Keratinocyte (primary cell): ENCODE results near the gene FTSJ1. TPM values are rescaled to one million over a fixed set of nuclear protein-coding genes. Genes with fewer than 3 reads are reported as not detected.

Experiments used
- DNase-seq: peaks from one replicate; pipeline ENCODE4 v3.0.0-alpha.2; 2011; ENCODE audit warnings: low read depth, missing footprints, low spot score
- FAIRE-seq: peaks from 2 replicates; lab custom pipeline; 2011; peaks lifted over from hg19 to GRCh38; lab: Jason Lieb, UNC
- H2AFZ ChIP-seq: 2 replicates; pipeline ENCODE4 v1.6.0; 2012; ENCODE audit warnings: low read length, control low read depth, inconsistent platforms; ENCODE audit not compliant: control insufficient read depth
- H3K27ac ChIP-seq: 2 replicates; pipeline ENCODE4 v1.5.1; 2011; ENCODE audit warnings: low read length; ENCODE audit not compliant: control insufficient read depth, insufficient read depth
- H3K27me3 ChIP-seq: 3 replicates; pipeline ENCODE4 v1.6.0; 2011; ENCODE audit warnings: low read length; ENCODE audit not compliant: control insufficient read depth, insufficient read depth; ENCODE audit errors: extremely low read depth
- H3K36me3 ChIP-seq, 2 experiments: 2 replicates in 1 of 2; 3 replicates in 1 of 2; pipeline ENCODE4 v1.5.1; 2011; ENCODE audit warnings: low read length in 2 of 2, mild to moderate bottlenecking in 1 of 2; ENCODE audit not compliant: control insufficient read depth in 2 of 2, insufficient read depth in 2 of 2; ENCODE audit errors: extremely low read depth in 1 of 2
- H3K4me1 ChIP-seq: 3 replicates; pipeline ENCODE4 v1.5.1; 2011; ENCODE audit warnings: low read length; ENCODE audit not compliant: control insufficient read depth, insufficient read depth; ENCODE audit errors: extremely low read depth
- H3K4me2 ChIP-seq: 3 replicates; pipeline ENCODE4 v1.6.0; 2011; ENCODE audit warnings: low read depth, low read length; ENCODE audit not compliant: control insufficient read depth, insufficient read depth; ENCODE audit errors: extremely low read depth
- H3K4me3 ChIP-seq, 3 experiments: fragments of 200-600 bp in 1 of 3; sonication (generic) in 1 of 3; 2 replicates in 2 of 3; 3 replicates in 1 of 3; pipeline ENCODE4 v1.5.1; 2011 to 2016; ENCODE audit warnings: low read length in 3 of 3, mild to moderate bottlenecking in 3 of 3, control low read depth in 2 of 3, inconsistent platforms in 1 of 3, low read depth in 1 of 3, mixed read lengths in 1 of 3, mixed run types in 1 of 3, moderate library complexity in 1 of 3; ENCODE audit not compliant: control insufficient read depth in 2 of 3, insufficient read depth in 2 of 3; ENCODE audit errors: extremely low read depth in 1 of 3
- H3K79me2 ChIP-seq: 2 replicates; pipeline ENCODE4 v1.6.0; 2012; ENCODE audit warnings: low read length; ENCODE audit not compliant: control insufficient read depth, insufficient read depth
- H3K9ac ChIP-seq: 3 replicates; pipeline ENCODE4 v1.6.0; 2011; ENCODE audit warnings: low read length; ENCODE audit not compliant: control insufficient read depth, insufficient read depth; ENCODE audit errors: extremely low read depth
- H3K9me1 ChIP-seq: 3 replicates; pipeline ENCODE4 v1.6.0; 2011; ENCODE audit warnings: low read length; ENCODE audit not compliant: control insufficient read depth, insufficient read depth; ENCODE audit errors: extremely low read depth
- H3K9me3 ChIP-seq: 2 replicates; pipeline ENCODE4 v1.5.1; 2012; ENCODE audit warnings: low read depth, low read length; ENCODE audit not compliant: control insufficient read depth
- H4K20me1 ChIP-seq: 3 replicates; pipeline ENCODE4 v1.6.0; 2011; ENCODE audit warnings: low read length; ENCODE audit not compliant: control insufficient read depth, insufficient read depth; ENCODE audit errors: extremely low read depth
- CTCF ChIP-seq, 3 experiments: IDR thresholded peaks in 1 of 3; conservative IDR thresholded peaks in 1 of 3; optimal IDR thresholded peaks in 1 of 3; 2 replicates in 2 of 3; 3 replicates in 1 of 3; pipeline versions ENCODE3 to v1.5.1; 2011; ENCODE audit warnings: low read length in 3 of 3, mild to moderate bottlenecking in 3 of 3, moderate library complexity in 2 of 3, control low read depth in 1 of 3, inconsistent platforms in 1 of 3; ENCODE audit not compliant: insufficient read depth in 2 of 3; ENCODE audit errors: extremely low read depth in 1 of 3
- EZH2 ChIP-seq: IDR thresholded peaks from one replicate; pipeline ENCODE4 v1.6.1; 2012; ENCODE audit warnings: inconsistent platforms, mild to moderate bottlenecking, low read length, moderate library complexity
- dilution Hi-C: fragments of 300-500 bp; cut with MboI; formaldehyde crosslinking; loops from one replicate; pipeline ENCODE4 v1.7.0; 2020; ENCODE audit warnings: low sequenced_read_pairs; ENCODE audit not compliant: extremely low pct_ligation_motif_present
- polyA plus RNA-seq, 5 experiments: library from polyadenylated mRNA; depleted of rRNA in 3 of 5; stranded (reverse) in 3 of 5; stranded (forward) in 1 of 5; unstranded in 1 of 5; fragments of >200 nt; gene quantifications; 1 replicate in 1 of 5; 2 replicates in 3 of 5; 3 replicates in 1 of 5; pipeline versions ENCODE4 v1.2.1 to v1.2.3, GENCODE V29; 2011 to 2012; ENCODE audit warnings: missing spikeins in 2 of 5, low read depth in 1 of 5, low replicate concordance in 1 of 5

FTSJ1 gene
- polyA plus RNA-seq, 1 donor (not counting 4 experiments of a cell fraction or from before 2014, with no cell fraction given) = 60.6 TPM

- DNase-seq (no peak), FAIRE-seq (no peak)
- TF ChIP-seq CTCF (optimal IDR thresholded peaks at IDR 0.05 in 1 of 3, IDR thresholded peaks at IDR 0.05 in 1 of 3, conservative IDR thresholded peaks at IDR 0.05 in 1 of 3; ENCODE audit: extremely low read depth in 1 of 3, insufficient read depth in 2 of 3, low read length in 3 of 3) (no peak), EZH2 (no peak)
- Histone ChIP-seq H4K20me1 (no peaks in the 10 kb centered on the region), H3K27ac (no peak overlapping the region), H2AFZ (no peak overlapping the region), H3K27me3 (no peaks in the 10 kb centered on the region), H3K4me1 (peaks cover 7% of the 10 kb centered on the region), H3K4me2 (no peak overlapping the region), H3K36me3 (no peaks in the 10 kb centered on the region), H3K9ac (no peak overlapping the region), H3K4me3 (no peak overlapping the region), H3K9me1 (no peaks in the 10 kb centered on the region), H3K9me3 (peaks cover 2% of the 10 kb centered on the region), H3K79me2 (peaks cover 10% of the 10 kb centered on the region)
- dilution Hi-C loops = no loop called here
These were observed 29.5 kb downstream of the FTSJ1 start for GRCh38 chrX:48505481-48505880.

- no peaks in the 10 kb centered on the region for H3K9me1 ChIP-seq
- H3K9ac ChIP-seq = no peak overlapping the region
- H3K27ac ChIP-seq = no peak overlapping the region
- H3K4me3 ChIP-seq = no peak overlapping the region
- no peak overlapping the region for H3K4me2 ChIP-seq
- H3K79me2 ChIP-seq = peaks cover 13% of the 10 kb centered on the region
- H3K27me3 ChIP-seq = no peaks in the 10 kb centered on the region
- TF ChIP-seq EZH2 = no peak
- TF ChIP-seq CTCF (optimal IDR thresholded peaks at IDR 0.05 in 1 of 3, IDR thresholded peaks at IDR 0.05 in 1 of 3, conservative IDR thresholded peaks at IDR 0.05 in 1 of 3; ENCODE audit: extremely low read depth in 1 of 3, insufficient read depth in 2 of 3, low read length in 3 of 3) = no peak
- peaks cover 4% of the 10 kb centered on the region for H3K9me3 ChIP-seq
- dilution Hi-C loops = no loop called here
- no peak for FAIRE-seq
- no peaks in the 10 kb centered on the region for H4K20me1 ChIP-seq
- peaks cover 0 to 3% of the 10 kb centered on the region in 2 experiments for H3K36me3 ChIP-seq
- H3K4me1 ChIP-seq = peaks cover 7% of the 10 kb centered on the region
- H2AFZ ChIP-seq = no peak overlapping the region
- DNase-seq = no peak
These were observed 31.2 kb downstream of the FTSJ1 start for GRCh38 chrX:48507246-48507645.
